GM18519 (cell line): ENCODE data around the gene COX20.
"Not testable (repeated sequence)": the region's sequence is repeated elsewhere in the genome, so short reads cannot be mapped to it uniquely, and the experiment has no call there.

ENCODE experiments used
- ATAC-seq: cut with Tn5 transposase; IDR thresholded peaks from one replicate; pipeline ENCODE4 v1.9.1; 2021; ENCODE audit warnings: mild to moderate bottlenecking, moderate library complexity; ENCODE audit not compliant: unreplicated experiment, low FRiP score

Gene COX20, protein sequence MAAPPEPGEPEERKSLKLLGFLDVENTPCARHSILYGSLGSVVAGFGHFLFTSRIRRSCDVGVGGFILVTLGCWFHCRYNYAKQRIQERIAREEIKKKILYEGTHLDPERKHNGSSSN

DNA sequence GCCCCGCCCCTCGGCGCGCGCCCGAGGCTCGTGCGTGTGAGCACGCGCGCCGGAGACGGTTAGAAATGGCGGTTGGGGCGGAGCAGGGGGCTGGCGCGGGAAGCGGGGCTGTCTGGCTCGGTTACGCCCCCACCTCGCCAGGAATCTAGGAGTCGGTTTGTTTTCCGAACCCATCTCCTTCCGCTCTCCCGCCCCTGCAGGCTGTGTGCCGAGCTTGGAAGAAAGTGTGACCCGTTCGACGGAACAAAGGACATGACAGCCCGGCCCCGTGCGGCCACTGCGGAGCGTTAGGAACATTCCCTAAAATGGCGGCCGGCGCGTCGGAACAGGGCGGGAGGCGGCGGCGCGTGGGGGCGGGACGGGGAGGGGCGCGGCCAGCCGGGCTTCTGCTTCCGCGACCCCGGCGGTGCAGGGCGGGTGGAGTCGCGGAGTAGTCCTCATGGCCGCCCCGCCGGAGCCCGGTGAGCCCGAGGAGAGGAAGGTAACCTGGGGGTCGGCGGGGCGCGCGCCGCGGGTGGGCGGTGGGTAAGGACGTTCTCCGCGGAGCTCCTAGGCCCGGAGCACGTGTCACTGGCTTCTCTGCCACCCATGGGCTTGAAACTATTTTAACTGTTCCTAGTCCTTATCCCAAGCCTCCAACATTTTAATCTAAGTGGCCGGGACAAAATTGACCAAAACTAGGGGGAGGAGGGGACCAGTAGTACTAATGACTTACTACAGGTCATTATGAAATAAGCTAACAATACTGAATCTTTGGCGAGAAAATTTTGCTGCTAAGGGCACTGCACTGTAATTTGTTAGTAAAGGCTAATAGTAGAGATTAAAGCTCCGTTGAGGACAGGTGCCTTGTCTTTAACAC, at the start of gene COX20:
COX20 (plus strand) TSS at position 383 of the 859 bp plus-strand sequence; CDS start at position 440, 57 bp downstream.
- ATAC-seq = peak; percentile 40

DNA sequence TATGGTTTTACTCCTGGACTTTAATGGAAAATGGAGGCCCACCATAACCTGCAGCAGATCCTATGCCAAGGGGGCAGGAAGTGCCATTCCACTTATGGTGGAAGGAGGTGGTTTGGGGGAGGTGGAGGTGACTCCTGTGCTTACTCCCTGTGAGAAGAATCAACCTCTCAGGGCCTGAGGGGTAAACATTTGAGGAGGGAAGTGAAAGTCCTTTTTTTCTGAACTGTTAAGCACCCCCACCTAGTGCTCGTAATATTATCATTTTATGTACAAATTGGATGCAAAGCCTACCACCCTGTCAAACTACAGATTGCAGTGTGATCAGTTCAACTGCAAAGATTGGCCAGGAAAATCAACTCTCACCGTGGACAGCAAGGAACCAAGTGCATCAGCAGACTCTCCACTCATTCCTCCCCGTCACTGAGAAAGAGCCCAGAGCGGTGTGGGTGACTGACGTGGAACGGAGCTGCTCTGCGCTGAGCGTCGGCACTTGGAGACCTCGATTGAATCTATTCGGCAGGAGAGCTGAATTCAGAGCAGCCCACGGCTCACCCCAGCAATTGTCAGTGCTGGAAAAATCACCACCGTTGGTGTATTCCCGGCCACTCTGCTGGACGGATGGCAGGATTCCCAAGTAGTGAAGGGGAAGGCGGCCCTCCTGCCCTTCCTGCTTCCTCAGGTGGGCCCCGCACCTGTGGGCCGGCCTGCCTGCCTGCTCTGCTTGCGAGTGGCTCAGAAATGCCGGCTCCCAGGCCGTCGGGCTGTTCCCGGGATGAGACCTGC, 46.8 kb upstream of the COX20 start:
- no peak for ATAC-seq

DNA sequence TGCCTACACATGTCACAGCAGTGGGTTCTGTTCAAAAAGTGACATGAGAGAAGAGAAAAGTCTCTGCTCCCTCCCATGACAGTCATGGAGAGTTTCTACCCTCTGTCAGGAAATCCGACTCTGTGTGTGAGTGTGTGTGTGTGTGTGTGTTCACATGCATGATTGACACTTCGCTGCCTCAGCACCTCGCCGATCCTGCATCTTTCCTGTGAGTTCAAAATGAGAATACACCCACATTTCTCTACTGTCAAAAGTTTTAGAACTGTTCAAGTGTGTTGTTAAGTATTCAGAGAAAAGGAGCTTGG, 46.2 kb upstream of the COX20 start:
- ATAC-seq = no peak

DNA sequence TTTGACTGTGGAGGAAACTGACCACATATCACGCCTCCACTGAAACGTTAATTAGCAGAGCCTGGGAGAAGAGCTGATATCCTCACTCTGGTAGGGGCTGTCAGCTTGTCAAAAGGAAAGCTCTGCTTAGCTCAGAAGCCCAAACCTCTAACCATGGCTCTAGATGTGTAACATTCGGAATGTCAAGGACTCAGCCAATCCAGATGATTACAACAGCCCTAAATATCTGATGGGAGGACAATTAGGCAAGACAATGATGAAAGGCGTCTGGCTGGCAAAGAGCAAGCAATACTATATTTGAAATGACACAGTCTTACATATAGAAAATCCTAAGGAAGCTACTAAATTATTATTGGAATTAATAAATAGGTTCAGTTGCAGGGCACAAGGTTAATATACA, 45.7 kb upstream of the COX20 start:
- ATAC-seq = no peak

DNA sequence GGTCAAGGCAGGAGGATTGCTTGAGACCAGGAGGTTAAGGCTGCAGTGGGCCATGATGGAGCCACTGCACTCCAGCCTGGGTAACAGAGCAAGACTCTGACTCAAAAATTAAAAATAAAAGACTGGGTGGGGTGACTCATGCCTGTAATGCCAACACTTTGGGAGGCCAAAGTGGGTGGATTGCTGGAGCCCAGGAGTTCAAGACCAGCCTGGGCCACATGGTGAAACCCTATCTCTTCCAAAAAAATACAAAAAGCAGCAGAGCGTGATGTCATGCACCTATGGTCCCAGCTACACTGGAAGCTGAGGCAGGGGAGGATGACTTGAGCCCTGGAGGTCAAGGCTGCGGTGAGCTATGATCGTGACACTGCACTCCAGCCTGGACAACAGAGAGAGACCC, 44.4 kb upstream of the COX20 start:
- no peak for ATAC-seq

DNA sequence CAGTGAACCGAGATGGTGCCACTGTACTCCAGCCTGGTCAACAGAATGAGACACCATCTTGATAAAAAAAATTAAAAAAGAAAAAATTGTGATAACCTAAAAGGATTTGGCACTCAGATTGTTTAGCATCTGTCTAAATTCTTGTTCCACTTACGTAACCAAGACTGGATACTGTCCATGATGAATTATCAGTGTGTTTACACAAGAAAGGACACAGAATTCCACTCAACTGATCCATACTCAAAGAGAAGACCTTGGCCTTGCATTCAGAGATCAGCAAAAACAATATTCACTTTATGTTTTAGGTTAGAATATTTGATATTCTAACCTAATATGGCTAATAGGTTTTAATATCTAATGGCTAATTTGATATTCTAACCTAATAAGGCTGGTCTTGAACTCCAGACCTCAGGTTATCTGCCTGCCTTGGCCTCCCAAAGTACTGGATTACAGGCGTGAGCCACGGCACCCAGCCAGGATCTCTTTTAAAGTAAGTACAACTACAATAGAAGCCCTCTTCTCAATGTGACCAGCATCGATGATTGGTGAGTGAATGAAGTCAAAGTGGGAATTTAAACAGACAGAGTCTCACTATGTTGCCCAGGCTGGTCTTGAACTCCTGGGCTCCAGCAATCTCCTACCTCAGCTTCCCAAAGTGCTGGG, 43.1 kb upstream of the COX20 start:
- ATAC-seq = no peak

DNA sequence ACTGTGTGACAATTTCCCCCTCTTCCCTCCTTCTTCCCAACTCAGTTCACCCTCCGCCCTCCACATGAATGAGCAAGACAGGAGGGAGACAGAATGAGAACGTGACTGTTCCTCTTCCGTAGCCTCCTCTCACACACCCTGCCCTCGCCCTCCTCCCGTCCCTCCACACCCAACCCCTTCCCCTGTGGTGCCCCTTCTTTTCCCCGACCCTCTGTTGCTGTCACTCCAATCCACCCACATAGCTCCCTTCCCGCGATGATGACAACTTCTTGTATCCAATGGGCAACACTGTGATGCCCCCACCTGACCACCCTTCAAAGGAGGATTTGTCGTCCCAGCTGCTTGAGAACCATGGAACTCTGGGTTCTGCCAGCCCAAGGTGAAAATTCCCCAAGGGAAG, 41.4 kb upstream of the COX20 start:
- no peak for ATAC-seq

DNA sequence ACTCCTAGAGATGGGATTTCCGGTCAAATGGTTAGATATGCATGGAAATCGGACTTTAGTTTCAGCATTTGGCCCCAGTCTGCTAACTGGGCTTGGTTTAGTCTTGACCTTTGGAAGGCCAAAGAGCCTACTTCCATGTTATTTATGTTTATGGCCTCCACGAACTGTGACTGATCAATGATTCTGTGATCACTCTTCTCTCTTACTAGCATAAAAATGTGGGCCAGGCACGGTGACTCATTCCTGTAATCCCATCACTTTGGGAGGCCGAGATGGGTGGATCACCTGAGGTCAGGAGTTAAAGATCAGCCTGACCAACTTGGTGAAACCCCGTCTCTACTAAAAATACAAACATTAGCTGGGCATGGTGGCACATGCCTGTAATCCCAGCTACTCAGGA, 40.9 kb upstream of the COX20 start:
- not testable (repeated sequence) for ATAC-seq

DNA sequence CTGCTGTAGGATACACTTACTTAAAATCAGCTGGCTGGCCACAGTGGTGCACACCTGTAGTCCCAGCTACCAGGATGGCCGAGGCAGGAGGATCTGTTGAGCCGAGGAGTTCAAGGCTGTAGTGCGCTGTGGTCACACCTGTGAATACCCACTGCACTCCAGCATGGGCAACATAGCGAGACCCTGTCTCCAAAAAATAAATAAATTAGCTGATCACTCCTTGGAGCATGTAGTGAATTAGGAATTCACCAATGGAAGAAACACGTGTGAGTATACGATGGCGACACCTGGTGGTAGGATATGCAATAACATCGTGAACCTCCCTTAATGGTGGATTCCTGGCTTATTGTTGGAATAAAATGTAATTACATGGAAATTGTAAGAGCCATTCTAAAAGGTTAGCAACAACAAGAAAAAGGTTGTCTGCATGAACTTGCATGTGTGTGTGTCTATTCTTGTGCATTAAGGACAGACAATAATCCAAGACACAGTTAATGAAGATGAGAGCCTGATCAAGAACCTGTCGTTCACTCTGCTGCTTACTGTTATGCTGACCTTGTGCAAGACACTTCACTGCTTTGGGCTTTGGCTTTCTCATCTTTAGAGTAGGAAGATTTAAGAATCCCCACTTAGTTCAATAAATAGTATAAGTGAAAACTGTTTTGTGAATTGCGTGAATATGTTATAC, 38.6 kb upstream of the COX20 start:
- no peak for ATAC-seq

DNA sequence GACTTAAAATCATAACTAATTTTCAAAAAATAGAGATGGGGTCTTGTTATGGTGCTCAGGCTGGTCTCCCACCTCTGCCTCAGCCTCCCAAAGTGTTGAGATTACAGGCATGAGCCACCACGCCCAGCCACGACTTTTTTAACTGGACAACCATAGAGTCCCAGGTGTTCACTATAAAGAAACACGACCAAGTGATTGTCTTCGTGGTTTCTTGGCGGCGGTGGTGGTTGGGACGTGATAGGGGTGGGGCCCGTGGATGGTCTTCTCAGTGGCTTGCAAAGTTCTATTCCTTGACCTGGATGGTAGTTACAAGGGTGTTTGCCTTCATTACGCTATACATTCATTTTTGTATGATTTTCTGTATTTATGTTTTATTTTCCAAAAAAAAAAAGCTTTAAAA, 34.6 kb upstream of the COX20 start:
- ATAC-seq = no peak

DNA sequence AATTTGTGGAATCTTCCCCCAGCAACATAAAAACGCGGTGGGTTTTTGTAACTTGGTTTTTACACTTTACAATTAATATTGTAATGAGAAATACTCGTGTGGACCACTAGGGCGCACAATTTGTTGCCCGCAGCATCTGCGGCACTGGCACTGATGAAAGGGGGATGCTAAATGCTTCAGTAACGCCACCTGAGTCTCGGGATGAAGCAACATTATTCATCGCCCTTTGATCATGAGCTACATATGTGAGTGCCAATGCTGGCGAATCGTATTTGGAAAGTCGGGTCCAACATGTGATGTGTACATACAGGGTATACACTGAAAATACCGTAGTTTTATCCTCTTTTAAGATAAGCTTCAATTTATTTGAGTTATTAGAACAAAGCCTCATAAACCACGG, 34.2 kb upstream of the COX20 start:
- ATAC-seq = peak; percentile 45

DNA sequence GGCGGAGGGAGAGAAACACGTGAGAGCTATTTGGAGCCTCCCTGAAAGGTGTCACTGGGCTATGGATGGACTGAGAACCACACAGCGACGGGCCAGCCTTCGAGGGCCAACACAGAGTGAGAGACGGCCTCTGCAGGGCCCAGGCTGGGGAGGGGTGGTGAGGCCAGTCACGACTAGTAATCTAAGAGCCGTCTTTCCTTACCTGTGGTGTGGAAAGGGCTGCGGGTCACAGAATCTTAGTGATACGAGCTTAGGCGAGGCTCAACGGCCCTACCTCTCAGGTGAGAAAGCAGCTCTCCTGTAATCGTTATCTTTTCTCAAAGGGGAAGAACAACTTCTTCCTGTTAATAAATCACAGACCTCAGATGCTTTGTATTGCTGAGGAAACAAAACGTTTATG, 33.4 kb upstream of the COX20 start:
- ATAC-seq = no peak

DNA sequence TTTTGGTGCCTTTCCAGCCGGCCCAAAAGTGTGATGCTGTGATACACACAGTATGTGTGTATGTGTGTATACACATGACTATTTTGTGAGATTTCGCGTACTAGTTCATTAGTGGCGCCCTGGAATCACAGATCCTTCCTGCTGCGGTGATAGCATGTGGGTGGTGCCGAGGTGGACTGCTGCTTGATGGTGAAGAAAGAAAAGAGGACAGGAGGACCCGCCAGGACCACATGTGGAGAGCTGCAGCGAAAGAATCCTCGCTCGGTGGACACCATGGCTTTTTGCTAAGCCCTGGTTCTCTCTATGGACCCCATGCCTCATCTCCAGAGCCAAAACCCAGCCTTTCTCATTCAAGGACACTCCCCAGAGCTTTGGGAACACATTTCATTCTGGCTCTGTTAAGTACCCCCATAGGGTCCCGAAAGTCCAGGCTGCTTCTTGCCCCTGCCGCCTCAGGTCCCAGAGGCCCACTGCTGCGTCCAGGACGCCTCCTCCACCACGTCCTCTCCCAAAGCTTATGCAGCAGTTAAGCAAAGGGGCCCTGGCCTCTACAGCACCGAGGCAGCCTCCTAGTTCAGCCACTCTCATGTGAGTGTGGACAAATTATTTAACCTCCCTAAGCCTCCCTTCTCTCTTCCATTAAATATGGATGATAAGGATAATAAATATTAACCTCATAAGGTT, 32.8 kb upstream of the COX20 start:
- ATAC-seq = no peak

DNA sequence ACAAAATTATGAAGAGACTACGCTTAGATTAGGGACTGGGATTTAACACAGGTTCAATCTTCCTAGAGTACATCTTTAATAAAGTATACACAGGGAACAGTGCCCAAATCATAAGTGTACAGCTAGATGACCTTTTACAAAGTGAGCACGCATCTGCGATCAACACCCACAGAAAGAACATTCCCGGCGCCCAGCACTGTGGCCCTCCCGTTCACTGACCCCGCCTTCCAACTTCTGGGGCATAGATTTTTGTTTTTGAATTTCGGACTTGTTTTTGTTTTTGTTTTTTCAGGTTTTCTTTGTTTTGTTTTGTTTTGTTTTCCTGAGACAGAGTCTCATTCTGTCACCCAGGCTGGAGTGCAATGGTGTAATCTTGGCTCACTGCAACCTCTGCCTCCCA, 30.6 kb upstream of the COX20 start:
- no peak for ATAC-seq

DNA sequence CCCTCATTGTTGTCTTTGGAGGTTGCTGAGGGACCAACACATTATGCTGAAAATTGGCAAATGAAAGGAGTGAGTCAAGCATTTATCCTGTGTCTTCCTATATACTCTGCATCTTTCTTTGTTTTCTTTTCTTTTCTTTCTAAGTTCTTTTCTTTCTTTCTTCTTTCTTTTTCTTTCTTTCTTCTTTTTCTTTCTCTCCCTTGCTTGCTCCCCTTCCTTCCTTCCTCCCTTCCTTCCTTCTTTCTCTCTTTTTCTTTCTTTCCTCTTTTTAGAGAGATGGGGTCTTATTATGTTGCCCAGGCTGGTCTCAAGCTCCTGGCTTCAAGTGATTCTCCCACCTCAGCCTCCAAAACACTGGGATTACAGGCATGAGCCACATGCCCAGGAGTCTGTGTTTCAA, 28.3 kb upstream of the COX20 start:
- no peak for ATAC-seq

DNA sequence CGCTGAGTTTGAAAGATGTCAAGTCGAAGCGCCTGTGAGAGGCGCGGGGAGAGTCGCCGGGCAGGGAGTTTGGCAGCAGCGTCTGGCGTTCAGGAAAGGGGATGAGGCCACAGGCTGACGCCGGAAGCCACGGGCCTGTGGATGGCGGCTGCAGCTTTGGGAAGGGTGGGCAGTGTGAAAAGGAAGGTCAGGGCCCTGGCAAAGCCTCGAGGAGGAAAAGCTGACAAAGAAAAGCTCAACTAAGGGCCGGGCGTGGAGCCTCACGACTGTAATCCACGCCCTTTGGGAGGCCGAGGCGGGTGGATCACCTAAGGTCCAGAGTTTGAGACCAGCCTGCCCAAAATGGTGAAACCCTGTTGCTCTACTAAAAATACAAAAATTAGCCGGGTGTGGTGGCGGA, 25.2 kb upstream of the COX20 start:
- no peak for ATAC-seq

DNA sequence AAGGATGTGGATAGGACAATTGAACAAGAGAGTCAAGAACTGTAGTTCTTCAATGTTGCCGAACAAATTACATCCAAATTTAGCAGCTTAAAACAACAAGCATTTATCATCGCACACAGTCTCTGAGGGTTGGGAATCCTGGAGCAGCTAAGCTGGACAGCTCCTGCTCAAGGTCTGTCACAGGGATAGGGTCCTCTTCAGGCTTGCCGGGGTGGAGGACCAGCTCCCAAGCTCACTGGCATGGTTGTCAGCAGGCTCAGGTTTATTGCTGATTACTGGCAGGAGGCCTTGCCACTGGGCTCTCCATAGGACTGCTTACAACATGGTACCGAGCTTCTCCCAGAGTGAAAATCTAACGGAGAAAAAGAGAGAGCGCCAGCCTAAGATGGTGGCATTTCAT, 22.1 kb upstream of the COX20 start:
- no peak for ATAC-seq

DNA sequence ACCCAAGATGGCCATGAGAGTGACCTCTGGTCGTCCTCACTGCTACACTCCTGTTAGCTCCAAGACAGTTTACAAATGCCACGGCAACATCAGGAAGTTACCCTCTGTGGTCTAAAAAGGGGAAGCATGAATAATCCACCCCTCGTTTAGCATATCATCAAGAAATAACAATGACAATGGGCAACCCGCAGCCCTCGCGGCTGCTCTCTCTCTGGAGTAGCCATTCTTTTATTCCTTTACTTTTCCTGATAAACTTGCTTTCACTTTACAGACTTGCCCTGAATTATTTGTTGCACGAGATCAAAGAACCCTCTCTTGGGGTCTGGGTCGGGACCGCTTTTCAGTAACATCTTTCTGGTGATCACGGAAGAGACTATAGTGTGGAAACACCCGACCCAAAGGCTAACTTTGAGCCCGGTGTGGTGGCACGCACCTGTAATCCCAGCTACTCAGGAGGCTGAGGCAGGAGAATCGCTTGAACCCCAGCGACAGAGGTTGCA, 19.8 kb upstream of the COX20 start:
- ATAC-seq = no peak

DNA sequence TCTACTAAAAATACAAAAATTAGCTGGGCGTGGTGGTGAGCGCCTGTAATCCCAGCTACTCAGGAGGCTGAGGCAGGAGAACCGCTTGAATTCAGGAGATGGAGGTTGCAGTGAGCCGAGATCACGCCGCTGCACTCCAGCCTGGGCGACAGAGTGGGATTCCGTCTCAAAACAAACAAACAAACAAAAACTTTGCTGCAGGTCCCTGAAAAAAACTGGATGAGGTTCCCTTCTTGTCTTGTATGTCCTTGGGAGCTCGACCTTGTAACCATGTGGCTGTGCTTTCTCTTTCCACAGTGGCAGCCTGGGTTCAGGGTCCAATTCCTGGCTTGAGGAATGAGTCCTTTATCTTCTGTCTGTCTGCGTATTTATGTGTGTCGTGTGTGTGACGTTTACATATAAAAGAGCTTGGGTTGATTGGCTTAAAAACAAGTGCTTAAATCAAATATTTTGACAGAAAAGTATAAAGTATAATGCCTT, 18.0 kb upstream of the COX20 start:
- ATAC-seq = no peak

DNA sequence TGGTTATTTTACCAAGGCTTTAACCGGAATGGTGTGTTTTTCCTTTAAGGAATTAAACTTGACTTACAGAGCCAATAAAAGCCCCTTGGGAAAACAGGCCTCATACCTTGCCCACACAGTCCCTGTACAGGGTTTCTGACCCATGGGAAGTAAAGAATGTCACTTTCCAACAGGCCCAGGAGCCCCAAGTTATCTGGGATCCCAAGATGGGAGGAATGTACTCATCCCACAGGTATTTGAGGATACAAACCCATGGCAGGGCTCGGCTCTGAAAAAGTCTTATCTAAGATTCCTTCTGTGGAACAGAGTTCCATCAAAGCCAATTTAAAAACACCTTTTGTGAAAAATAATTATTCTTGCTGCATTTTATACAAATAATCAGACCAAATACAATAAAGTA, 15.3 kb upstream of the COX20 start:
- ATAC-seq = no peak
